SK-N-SH (cell line): ENCODE measurements around the gene TMCC2.

Source experiments
- CHD2 ChIP-seq: fragments of 150-350 bp; IDR thresholded peaks from 2 replicates; pipeline ENCODE4 v1.6.1; 2018; ENCODE audit warnings: low read length; ENCODE audit not compliant: partially characterized antibody
- CTCF ChIP-seq: fragments of 200-600 bp; sonication (generic); IDR thresholded peaks from 2 replicates; pipeline ENCODE4 v1.6.1; 2017; ENCODE audit warnings: antibody characterized with exemption, mild to moderate bottlenecking, moderate library complexity
- MAX ChIP-seq: IDR thresholded peaks from 2 replicates; pipeline ENCODE4 v1.4.0; 2012; ENCODE audit warnings: low read depth
- POLR2AphosphoS5 ChIP-seq: IDR thresholded peaks from 2 replicates; pipeline ENCODE4 v1.6.1; 2012; ENCODE audit warnings: low read depth, low read length
- TAF1 ChIP-seq: IDR thresholded peaks from 2 replicates; pipeline ENCODE4 v1.6.1; 2012; ENCODE audit warnings: low read depth, mild to moderate bottlenecking, low read length, moderate library complexity, borderline replicate concordance
- ZBTB33 ChIP-seq: IDR thresholded peaks from 2 replicates; pipeline ENCODE4 v1.4.0; 2012; ENCODE audit warnings: low read depth, borderline replicate concordance

GRCh38 chr1:205270764-205271163 is 43.0 kb downstream of the TMCC2 start:
- TF ChIP-seq CHD2 = no peak
- TF ChIP-seq CTCF = no peak
- TF ChIP-seq TAF1 = no peak
- TF ChIP-seq MAX = no peak
- no peak for TF ChIP-seq ZBTB33
- no peak for TF ChIP-seq POLR2AphosphoS5
